Prostate gland (tissue), 2 donors: ENCODE measurements around the gene UBXN2A. TPM values are rescaled to one million over a fixed set of nuclear protein-coding genes. Genes with fewer than 3 reads are reported as not detected.

Source experiments
- DNase-seq: peaks from one replicate; pipeline ENCODE4 v3.0.0-alpha.2; 2019; ENCODE audit warnings: low spot score
- H3K27ac ChIP-seq, 2 donors: fragments of 200-600 bp; sonication (generic); 2 replicates each; pipeline ENCODE4 v1.5.1; 2017 to 2019
- H3K27me3 ChIP-seq: fragments of 200-600 bp; sonication (generic); replicated peaks from 2 replicates; pipeline ENCODE4 v1.5.1; 2019; ENCODE audit not compliant: insufficient read depth
- H3K36me3 ChIP-seq, 2 donors: fragments of 200-600 bp; sonication (generic); 1 replicate in 1 of 2; 2 replicates in 1 of 2; pipeline versions ENCODE4 v1.5.1 to v1.8.1; 2017 to 2019
- H3K4me1 ChIP-seq: fragments of 200-600 bp; sonication (generic); replicated peaks from 2 replicates; pipeline ENCODE4 v1.5.1; 2019
- H3K4me3 ChIP-seq, 2 donors: fragments of 200-600 bp; sonication (generic); 2 replicates each; pipeline ENCODE4 v1.5.1; 2017 to 2019
- H3K9me3 ChIP-seq: fragments of 200-600 bp; sonication (generic); 2 replicates; pipeline ENCODE4 v1.5.1; 2017
- CTCF ChIP-seq, 4 experiments: fragments of 200-600 bp in 2 of 4; fragments of 450-650 bp in 2 of 4; sonication (generic) in 2 of 4; IDR thresholded peaks; 1 replicate in 3 of 4; 2 replicates in 1 of 4; pipeline ENCODE4 v1.5.1; 2016 to 2019; ENCODE audit warnings: antibody characterized with exemption in 4 of 4, mild to moderate bottlenecking in 2 of 4, moderate library complexity in 2 of 4
- POLR2A ChIP-seq: fragments of 450-650 bp; IDR thresholded peaks from one replicate; pipeline ENCODE4 v1.6.1; 2016; ENCODE audit warnings: antibody characterized with exemption, mild to moderate bottlenecking
- POLR2AphosphoS5 ChIP-seq: sonication (generic); formaldehyde crosslinking; IDR thresholded peaks from one replicate; pipeline ENCODE4 v1.6.1; 2017; ENCODE audit warnings: antibody characterized with exemption
- WGBS: methylation state at CpG from one replicate; pipeline ENCODE4 v1.1.5; 2018; 5-methylcytosine and 5-hydroxymethylcytosine counted together
- intact Hi-C: fragments of 100-400 bp; cut with DNase I; formaldehyde crosslinking; loops from one replicate; pipeline ENCODE4 v1.14.2; 2022
- total RNA-seq, 2 donors: library from RNA; depleted of rRNA; stranded (reverse); fragments of >200 nt; gene quantifications; one replicate each; pipeline ENCODE4 v1.1.0, GENCODE V29; 2016

The UBXN2A gene
- total RNA-seq, 2 donors from 2014 or later, result 9.7 to 19.2 TPM

DNA sequence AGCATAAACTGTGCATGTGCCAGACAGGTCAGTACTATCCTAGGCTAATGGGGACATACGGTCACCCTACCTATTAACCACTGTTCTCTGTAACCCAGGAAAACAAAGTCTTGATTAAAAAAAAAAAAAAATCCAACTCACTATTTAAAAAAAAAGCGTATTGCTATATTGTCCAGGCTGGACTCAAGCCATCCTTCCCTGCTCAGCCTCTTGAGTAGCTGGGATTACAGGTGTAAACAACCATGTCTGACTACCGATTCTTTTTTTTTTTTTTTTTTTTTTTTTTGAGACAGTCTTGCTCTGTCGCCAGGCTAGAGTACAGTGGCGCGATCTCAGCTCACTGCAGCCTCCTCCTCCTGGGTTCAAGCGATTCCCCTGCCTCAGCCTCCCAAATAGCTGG lies 24.9 kb upstream of the UBXN2A start:
- Histone ChIP-seq H3K27ac (no peak overlapping the region), H3K4me1 (no peaks in the 10 kb centered on the region), H3K9me3 (no peaks in the 10 kb centered on the region), H3K4me3 (no peak overlapping the region), H3K36me3 (no peaks in the 10 kb centered on the region), H3K27me3 (no peaks in the 10 kb centered on the region)
- no peak for DNase-seq
- intact Hi-C loops, result no loop called here
- TF ChIP-seq POLR2AphosphoS5, result no peak
- TF ChIP-seq CTCF (IDR thresholded peaks at IDR 0.05), result no peak
- TF ChIP-seq POLR2A, result no peak
- 85% methylated on average over 7 of the region's 7 CpGs for whole genome bisulfite sequencing

- Histone ChIP-seq H3K27me3 (no peaks in the 10 kb centered on the region), H3K4me3 (no peak overlapping the region), H3K9me3 (no peaks in the 10 kb centered on the region), H3K36me3 (no peaks in the 10 kb centered on the region), H3K27ac (no peak overlapping the region), H3K4me1 (no peaks in the 10 kb centered on the region)
- intact Hi-C loops, result no loop called here
- no peak for DNase-seq
- 71% methylated on average over 3 of the region's 3 CpGs for WGBS
- TF ChIP-seq POLR2A, result no peak
- TF ChIP-seq POLR2AphosphoS5, result no peak
- TF ChIP-seq CTCF (IDR thresholded peaks at IDR 0.05), result no peak
These were observed 23.4 kb upstream of the UBXN2A start for GRCh38 chr2:23916727-23917405.

- TF ChIP-seq CTCF (IDR thresholded peaks at IDR 0.05) (no peak), POLR2A (no peak), POLR2AphosphoS5 (no peak)
- Histone ChIP-seq H3K4me1 (no peaks in the 10 kb centered on the region), H3K4me3 (no peak overlapping the region), H3K36me3 (no peaks in the 10 kb centered on the region), H3K27ac (no peak overlapping the region), H3K9me3 (no peaks in the 10 kb centered on the region), H3K27me3 (no peaks in the 10 kb centered on the region)
- 91% methylated on average over 8 of the region's 8 CpGs for WGBS
- no peak for DNase-seq
- intact Hi-C loops, result no loop called here
These were observed 21.3 kb upstream of the UBXN2A start for GRCh38 chr2:23918837-23919489.

GRCh38 chr2:23924589-23925359 lies 15.5 kb upstream of the UBXN2A start:
- no peaks in the 10 kb centered on the region for H3K27me3 ChIP-seq
- no peaks in the 10 kb centered on the region for H3K9me3 ChIP-seq
- peak overlapping the region in 1 of 2 donors; percentile 78 for H3K4me3 ChIP-seq
- no peak for TF ChIP-seq POLR2A
- no peak for TF ChIP-seq CTCF (IDR thresholded peaks at IDR 0.05)
- no peak for TF ChIP-seq POLR2AphosphoS5
- no peaks in the 10 kb centered on the region for H3K36me3 ChIP-seq
- peak overlapping the region in 1 of 2 donors; percentile 98 for H3K27ac ChIP-seq
- intact Hi-C loops, result loop anchor here (10.0 kb wide), 1 partner anchor 100 kb away; no protein-coding TSS in a partner anchor
- no peak for DNase-seq
- WGBS, result 23% methylated on average over 7 of the region's 7 CpGs
- peaks cover 4% of the 10 kb centered on the region for H3K4me1 ChIP-seq
